Dermis lymphatic vessel endothelial cell (primary cell): ENCODE results near the gene DNAJC3. TPM values are rescaled to one million over a fixed set of nuclear protein-coding genes. Genes with fewer than 3 reads are reported as not detected.

ENCODE experiments used
- total RNA-seq: library from RNA; depleted of rRNA; stranded (reverse); fragments of >200 nt; gene quantifications from 2 replicates; pipeline ENCODE4 v1.2.1, GENCODE V29; 2014

DNAJC3 gene
- 78.4 and 96.9 TPM in 2 replicates for total RNA-seq

GRCh38 chr13:95676762-95677563 is at the start of gene DNAJC3:
Gene DNAJC3 (plus strand): TSS chr13:95677139. CDS start chr13:95677256, 117 bp downstream.

GRCh38 chr13:95644601-95645052 is 32.3 kb upstream of the DNAJC3 start, which contains the start of gene DZIP1:
Gene DZIP1 (minus strand): TSS chr13:95644706. CDS start chr13:95642029, 2,677 bp downstream.

Other genes with a start within 250 kb of the DNAJC3 start
- gene CLDN10, start 124.4 kb upstream of the DNAJC3 start, total RNA-seq = 0.22 TPM in 1 of 2 replicates, not detected in the other
- 0.26 and 0.43 TPM in 2 replicates for gene DZIP1, start 32.4 kb upstream of the DNAJC3 start, total RNA-seq